Peyer's patch (tissue), 4 donors: ENCODE measurements around the gene MMP3. TPM values are rescaled to one million over a fixed set of nuclear protein-coding genes. Genes with fewer than 3 reads are reported as not detected.
A peak's percentile ranks its signal among the peaks of the same experiment; 100 is the strongest.

Source experiments
- DNase-seq, 3 donors: peaks; one replicate each; pipeline ENCODE4 v3.0.0-alpha.2; 2017 to 2019
- H3K27ac ChIP-seq, 4 donors: fragments of 200-600 bp; sonication (generic); one replicate each; pipeline ENCODE4 v1.5.1; 2016 to 2019
- H3K27me3 ChIP-seq, 2 donors: fragments of 200-600 bp; sonication (generic); one replicate each; pipeline ENCODE4 v1.5.1; 2019
- H3K36me3 ChIP-seq, 3 donors: fragments of 200-600 bp; sonication (generic); one replicate each; pipeline ENCODE4 v1.5.1; 2016 to 2019
- H3K4me1 ChIP-seq, 4 donors: fragments of 200-600 bp; sonication (generic); one replicate each; pipeline ENCODE4 v1.5.1; 2016 to 2019
- H3K4me3 ChIP-seq, 4 donors: fragments of 200-600 bp; sonication (generic); 1 replicate in 3 of 4; 2 replicates in 1 of 4; pipeline ENCODE4 v1.5.1; 2016 to 2019; ENCODE audit warnings: mild to moderate bottlenecking in 1 of 4
- H3K9me3 ChIP-seq, 4 donors: fragments of 200-600 bp; sonication (generic); one replicate each; pipeline ENCODE4 v1.5.1; 2016 to 2019; ENCODE audit warnings: mild to moderate bottlenecking in 1 of 4
- POLR2A ChIP-seq, 2 donors: fragments of 450-650 bp; IDR thresholded peaks; one replicate each; pipeline ENCODE4 v1.5.1; 2017; ENCODE audit warnings: antibody characterized with exemption in 2 of 2, mild to moderate bottlenecking in 2 of 2, moderate library complexity in 2 of 2
- total RNA-seq, 4 donors: library from RNA; depleted of rRNA; stranded (reverse); fragments of >200 nt; gene quantifications; one replicate each; pipeline ENCODE4 v1.1.0, GENCODE V29; 2016
- TF ChIP-seq, protein P1 (sequence below), 6 experiments: fragments of 450-650 bp in 4 of 6; fragments of 200-600 bp in 2 of 6; sonication (generic) in 1 of 6; IDR thresholded peaks; one replicate each; pipeline ENCODE4 v1.5.1; 2017 to 2019; ENCODE audit warnings: antibody characterized with exemption in 6 of 6, mild to moderate bottlenecking in 3 of 6, moderate library complexity in 1 of 6

MMP3 gene
- total RNA-seq, 4 donors from 2014 or later, result 1.5 to 1.8 TPM; not detected in 2

DNA sequence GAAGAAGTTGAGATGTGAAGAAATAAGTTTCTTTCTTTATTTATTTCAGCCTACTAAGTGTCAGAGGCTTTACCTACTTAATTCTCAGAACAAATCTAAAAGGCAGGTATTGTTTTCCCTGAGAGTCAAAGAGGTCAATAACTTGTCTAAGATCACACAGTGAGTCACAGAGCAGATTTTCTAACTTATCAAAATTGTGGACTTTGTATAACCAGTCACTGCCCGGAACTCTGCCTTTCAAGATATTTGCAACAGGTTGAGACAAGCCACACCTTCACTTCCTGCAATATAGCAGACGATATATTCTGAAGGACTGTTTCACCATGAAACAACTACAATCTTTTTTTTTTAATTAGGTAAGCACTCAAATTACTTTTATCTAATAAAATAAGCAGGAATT lies 10.5 kb upstream of the MMP3 start:
- no peaks in the 10 kb centered on the region for H3K9me3 ChIP-seq
- peaks cover 0 to 13% (median 0%) of the 10 kb centered on the region in 4 donors for H3K4me1 ChIP-seq
- no peak overlapping the region for H3K27ac ChIP-seq
- TF ChIP-seq, protein P1, sequence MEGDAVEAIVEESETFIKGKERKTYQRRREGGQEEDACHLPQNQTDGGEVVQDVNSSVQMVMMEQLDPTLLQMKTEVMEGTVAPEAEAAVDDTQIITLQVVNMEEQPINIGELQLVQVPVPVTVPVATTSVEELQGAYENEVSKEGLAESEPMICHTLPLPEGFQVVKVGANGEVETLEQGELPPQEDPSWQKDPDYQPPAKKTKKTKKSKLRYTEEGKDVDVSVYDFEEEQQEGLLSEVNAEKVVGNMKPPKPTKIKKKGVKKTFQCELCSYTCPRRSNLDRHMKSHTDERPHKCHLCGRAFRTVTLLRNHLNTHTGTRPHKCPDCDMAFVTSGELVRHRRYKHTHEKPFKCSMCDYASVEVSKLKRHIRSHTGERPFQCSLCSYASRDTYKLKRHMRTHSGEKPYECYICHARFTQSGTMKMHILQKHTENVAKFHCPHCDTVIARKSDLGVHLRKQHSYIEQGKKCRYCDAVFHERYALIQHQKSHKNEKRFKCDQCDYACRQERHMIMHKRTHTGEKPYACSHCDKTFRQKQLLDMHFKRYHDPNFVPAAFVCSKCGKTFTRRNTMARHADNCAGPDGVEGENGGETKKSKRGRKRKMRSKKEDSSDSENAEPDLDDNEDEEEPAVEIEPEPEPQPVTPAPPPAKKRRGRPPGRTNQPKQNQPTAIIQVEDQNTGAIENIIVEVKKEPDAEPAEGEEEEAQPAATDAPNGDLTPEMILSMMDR (IDR thresholded peaks at IDR 0.05), result no peak
- TF ChIP-seq POLR2A (IDR thresholded peaks at IDR 0.05), result no peak
- DNase-seq, result no peak
- H3K4me3 ChIP-seq, result no peak overlapping the region
- H3K36me3 ChIP-seq, result no peaks in the 10 kb centered on the region
- no peaks in the 10 kb centered on the region for H3K27me3 ChIP-seq

DNA sequence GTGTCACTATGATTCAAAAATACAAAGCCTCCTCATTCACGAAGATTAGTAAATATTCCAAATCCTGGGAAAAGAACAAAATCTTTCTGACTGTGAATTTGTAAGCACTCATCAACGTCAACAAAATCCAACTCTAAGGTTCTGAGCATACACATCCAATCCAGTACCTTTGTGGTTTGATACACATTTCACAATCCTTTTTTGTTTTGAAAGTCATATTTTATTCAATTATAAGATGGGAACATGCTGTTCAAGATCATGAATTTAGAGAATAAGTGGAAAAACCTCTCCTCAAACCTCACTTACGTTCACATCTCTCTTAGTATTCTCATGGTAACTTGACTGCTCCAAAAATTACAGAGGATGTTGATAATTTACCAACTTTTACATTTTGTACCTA lies 9.6 kb upstream of the MMP3 start:
- Histone ChIP-seq H3K27me3 (no peaks in the 10 kb centered on the region), H3K9me3 (no peaks in the 10 kb centered on the region), H3K36me3 (no peaks in the 10 kb centered on the region), H3K4me3 (no peak overlapping the region), H3K4me1 (peaks cover 0 to 13% (median 0%) of the 10 kb centered on the region in 4 donors), H3K27ac (no peak overlapping the region)
- no peak for DNase-seq
- TF ChIP-seq, protein P1 (IDR thresholded peaks at IDR 0.05), result no peak
- TF ChIP-seq POLR2A (IDR thresholded peaks at IDR 0.05), result no peak

DNA sequence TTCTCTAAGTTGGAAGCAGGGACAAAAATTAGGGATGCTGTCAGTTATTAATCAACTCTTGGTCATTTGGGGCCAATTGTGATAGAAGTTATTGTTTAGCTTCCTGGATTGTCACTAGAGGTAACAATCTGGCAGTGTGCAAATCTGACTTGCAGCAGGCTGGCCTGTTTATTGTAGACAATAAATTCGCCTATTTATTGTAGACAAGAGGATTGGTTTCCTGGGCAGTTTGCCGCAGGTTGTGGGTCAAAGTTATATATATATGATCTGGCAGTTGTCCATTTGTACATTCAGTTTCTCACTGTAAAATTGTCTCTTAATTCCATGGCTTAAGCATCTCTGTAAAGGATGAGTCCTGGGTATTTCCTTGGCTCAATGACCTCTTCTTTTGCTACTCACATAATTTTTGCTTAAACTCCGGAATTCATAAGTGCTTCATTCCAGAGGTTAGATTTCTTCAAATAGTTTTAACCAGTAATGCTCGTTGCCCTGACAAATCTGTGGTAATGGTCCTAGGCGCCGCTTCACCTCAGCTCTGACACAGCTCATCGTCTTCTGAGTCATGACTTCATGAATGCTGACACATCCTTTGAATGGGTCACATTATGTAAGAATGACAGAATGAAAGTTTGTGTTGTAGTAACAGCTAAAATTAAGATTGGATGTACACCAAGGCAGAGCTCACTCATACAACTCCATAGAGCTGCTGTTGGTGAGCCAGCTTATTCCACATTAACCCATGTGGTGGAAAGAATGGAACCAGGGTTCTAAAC lies 7.8 kb upstream of the MMP3 start:
- no peak overlapping the region for H3K4me3 ChIP-seq
- H3K36me3 ChIP-seq, result no peaks in the 10 kb centered on the region
- TF ChIP-seq, protein P1 (IDR thresholded peaks at IDR 0.05), result no peak
- TF ChIP-seq POLR2A (IDR thresholded peaks at IDR 0.05), result no peak
- H3K4me1 ChIP-seq, result peaks cover 0 to 13% (median 0%) of the 10 kb centered on the region in 4 donors
- H3K27ac ChIP-seq, result peak overlapping the region in 1 of 4 donors; percentile 1
- no peaks in the 10 kb centered on the region for H3K27me3 ChIP-seq
- H3K9me3 ChIP-seq, result no peaks in the 10 kb centered on the region
- DNase-seq, result peak in 1 of 3 donors; percentile 64

DNA sequence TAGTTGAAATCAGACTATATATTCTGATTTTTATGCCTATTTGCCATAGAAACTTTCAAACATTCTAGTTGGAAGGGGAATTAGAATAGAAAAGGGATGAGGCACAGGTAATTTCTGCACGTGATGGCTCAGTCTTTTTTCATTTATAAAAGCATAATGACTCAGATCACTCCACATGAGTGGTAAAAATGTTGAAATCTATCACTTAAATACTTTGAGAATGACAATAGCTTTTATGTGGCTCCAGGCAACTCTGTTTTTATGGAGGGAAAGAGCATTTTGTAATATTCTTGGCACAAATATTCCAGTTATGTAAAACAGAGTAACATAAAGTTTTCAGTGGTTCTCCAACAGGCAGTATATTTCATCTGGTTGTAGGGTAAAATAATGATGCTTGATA lies 5.9 kb upstream of the MMP3 start:
- Histone ChIP-seq H3K4me1 (peaks cover 0 to 13% (median 0%) of the 10 kb centered on the region in 4 donors), H3K27me3 (no peaks in the 10 kb centered on the region), H3K9me3 (no peaks in the 10 kb centered on the region), H3K36me3 (no peaks in the 10 kb centered on the region), H3K4me3 (no peak overlapping the region), H3K27ac (no peak overlapping the region)
- TF ChIP-seq POLR2A (IDR thresholded peaks at IDR 0.05), result no peak
- TF ChIP-seq, protein P1 (IDR thresholded peaks at IDR 0.05), result no peak
- DNase-seq, result no peak

DNA sequence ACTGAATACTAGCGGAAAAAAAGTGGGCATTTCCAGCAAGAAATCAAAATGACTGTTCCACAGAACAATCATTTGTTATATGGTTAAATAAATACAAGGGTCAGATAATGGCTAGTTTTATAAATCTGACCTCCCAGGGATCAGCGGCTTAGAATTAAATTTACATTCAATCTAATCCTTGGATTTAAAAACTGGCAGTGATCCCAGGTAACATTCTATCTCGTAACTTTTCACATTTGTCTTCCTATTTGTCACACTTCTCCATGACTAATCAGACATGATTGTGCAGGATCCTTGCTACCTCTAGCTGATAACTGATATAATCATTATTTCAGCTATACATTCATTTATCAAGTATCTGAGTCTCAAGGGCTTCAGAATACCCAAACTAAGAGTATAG lies 2.9 kb upstream of the MMP3 start:
- Histone ChIP-seq H3K9me3 (no peaks in the 10 kb centered on the region), H3K36me3 (no peaks in the 10 kb centered on the region), H3K27ac (no peak overlapping the region), H3K4me3 (no peak overlapping the region), H3K27me3 (no peaks in the 10 kb centered on the region), H3K4me1 (peaks cover 0 to 10% (median 0%) of the 10 kb centered on the region in 4 donors)
- DNase-seq, result no peak
- TF ChIP-seq, protein P1 (IDR thresholded peaks at IDR 0.05), result no peak
- TF ChIP-seq POLR2A (IDR thresholded peaks at IDR 0.05), result no peak
